LNCAP (cell line): Measurements from ENCODE around the gene TADA3.

Source experiments
- TF ChIP-seq, protein P1 (sequence below): fragments of 450-650 bp; IDR thresholded peaks from 2 replicates; pipeline ENCODE4 v1.5.1; 2017; ENCODE audit warnings: mild to moderate bottlenecking

Gene TADA3

DNA sequence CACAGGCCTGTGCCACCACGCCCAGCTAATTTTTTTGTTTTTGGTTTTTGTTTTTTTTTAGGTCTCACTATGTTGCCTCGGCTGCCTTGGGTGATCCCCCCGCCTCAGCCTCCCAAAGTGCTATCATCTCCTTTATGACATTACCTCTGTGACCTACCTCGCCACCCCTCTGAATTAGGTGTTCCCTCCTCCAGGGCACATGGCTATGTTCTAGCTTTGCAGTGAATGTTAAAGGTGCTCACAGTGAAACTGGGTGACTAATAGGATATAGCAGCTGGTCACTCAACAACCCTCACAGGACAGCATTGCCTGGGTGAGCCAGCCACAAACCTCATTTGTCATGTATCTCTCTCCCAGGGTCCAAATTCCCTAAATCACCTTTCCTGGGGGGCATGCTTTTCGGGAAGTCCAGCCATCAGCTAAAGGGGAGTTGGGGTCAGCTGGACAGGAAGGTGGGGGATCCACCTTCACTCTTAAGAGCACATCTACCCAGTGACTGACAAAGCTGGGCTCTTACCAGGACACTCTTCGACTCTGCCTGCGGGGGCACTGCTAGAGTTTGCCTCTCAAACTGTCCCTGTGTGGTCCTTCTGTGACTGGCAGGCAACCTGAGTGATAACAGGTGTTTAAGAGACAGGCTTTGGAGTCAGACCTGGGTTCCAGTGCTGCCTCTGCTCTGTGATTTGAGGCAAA, 16.2 kb upstream of the TADA3 start:
- TF ChIP-seq, protein P1, sequence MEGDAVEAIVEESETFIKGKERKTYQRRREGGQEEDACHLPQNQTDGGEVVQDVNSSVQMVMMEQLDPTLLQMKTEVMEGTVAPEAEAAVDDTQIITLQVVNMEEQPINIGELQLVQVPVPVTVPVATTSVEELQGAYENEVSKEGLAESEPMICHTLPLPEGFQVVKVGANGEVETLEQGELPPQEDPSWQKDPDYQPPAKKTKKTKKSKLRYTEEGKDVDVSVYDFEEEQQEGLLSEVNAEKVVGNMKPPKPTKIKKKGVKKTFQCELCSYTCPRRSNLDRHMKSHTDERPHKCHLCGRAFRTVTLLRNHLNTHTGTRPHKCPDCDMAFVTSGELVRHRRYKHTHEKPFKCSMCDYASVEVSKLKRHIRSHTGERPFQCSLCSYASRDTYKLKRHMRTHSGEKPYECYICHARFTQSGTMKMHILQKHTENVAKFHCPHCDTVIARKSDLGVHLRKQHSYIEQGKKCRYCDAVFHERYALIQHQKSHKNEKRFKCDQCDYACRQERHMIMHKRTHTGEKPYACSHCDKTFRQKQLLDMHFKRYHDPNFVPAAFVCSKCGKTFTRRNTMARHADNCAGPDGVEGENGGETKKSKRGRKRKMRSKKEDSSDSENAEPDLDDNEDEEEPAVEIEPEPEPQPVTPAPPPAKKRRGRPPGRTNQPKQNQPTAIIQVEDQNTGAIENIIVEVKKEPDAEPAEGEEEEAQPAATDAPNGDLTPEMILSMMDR, result no peak

GRCh38 chr3:9807981-9808344, 15.7 kb upstream of the TADA3 start:
- TF ChIP-seq, protein P1, result no peak

- TF ChIP-seq, protein P1, result no peak
These were observed 14.7 kb upstream of the TADA3 start for GRCh38 chr3:9806688-9807589.

DNA sequence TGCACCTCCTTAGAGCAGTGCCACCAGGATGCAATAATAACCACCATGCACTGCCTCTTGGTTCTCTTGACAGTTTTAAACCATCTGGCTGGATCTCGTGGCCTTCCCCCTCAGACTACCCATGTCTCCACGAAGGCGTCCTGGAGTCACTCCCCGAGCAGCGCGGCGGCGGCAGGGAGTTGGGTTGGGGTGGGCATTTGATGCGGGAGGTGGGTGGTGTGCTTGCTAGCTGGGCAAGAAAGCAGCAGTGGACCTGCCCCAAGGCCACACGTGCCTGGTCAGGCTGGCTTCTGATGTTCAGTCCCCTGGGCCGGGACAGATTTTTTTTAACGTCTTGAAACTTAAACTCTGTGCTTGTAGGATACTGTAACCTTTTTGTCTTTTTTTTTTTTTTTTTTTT, 13.9 kb upstream of the TADA3 start:
- TF ChIP-seq, protein P1, result no peak

GRCh38 chr3:9804996-9805395, 12.7 kb upstream of the TADA3 start:
- TF ChIP-seq, protein P1, result no peak

- TF ChIP-seq, protein P1, result no peak
These were observed 11.2 kb upstream of the TADA3 start for GRCh38 chr3:9803494-9803893.

DNA sequence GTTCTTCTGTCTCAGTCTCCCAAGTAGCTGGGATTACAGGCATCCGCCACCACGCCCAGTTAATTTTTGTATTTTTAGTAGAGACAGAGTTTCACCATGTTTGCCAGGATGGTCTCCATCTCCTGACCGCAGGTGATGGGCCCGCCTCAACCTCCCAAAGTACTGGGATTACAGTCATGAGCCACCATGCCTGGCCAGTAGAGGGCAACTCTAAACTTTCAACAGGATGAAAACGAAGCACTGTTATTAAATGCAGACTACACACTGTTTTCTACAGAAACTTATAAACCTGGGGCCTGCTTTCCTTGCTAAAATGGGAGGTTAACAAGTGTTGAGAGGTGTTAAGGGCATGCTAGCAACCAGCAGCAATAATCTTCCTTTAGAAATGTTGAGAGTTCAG, 8.3 kb upstream of the TADA3 start:
- TF ChIP-seq, protein P1, result peak; percentile 45; the same call in 1 of the 2 replicates
